ENCODE results near the gene DLD. TPM values are rescaled to one million over a fixed set of nuclear protein-coding genes. Genes with fewer than 3 reads are reported as not detected.

DLD gene
- total RNA-seq, 2 experiments from 2014 or later: 43.8 to 82.3 TPM

DNA sequence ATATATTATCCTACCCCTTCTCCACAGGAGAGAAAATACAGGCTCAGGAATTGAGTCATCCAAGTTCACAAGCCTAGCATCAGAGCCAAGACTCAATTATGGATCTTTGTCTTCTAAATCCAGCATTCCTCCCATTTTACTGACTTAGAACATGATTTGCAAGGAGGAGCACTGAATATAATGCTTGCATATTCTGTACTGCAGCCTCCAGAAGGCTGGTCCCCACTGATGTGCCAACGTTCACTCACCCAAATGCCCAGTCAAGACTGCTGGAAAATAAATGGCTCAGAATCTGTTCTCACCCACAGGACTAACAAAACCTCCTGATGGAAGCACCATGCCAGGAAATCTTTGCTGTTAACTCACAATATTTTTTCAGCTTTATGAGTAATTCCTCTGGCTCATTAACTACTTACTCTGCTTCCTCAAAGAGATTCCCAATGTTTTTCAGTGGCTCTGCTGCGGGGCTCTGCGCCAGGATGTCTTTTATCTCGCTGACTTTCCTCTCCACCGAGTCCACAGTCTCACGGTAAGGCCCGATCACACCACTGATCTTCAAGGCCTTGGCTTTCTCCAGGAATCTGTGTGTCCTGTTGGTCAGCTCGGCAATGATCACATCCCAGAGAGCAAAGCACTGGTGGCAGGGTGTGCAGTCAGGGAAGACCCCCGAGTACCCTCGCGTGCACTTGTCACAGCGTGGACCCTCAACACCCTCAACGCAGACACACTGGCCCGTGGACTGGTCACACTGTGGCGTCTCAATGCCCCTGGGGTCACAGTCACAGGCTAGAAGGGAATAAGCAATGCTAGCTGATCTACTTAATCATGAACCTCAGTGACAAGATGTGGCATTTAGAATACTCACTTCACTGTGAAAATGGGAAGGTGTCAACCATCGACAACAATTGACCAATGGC is 48.8 kb downstream of the DLD start:
- no TSS peak for BruUV-seq (replicated peaks)
- POLR2A ChIA-PET: no interaction called here
- DNase-seq (ENCODE audit: low spot score): no peak
- Histone ChIP-seq H3K4me3 (ENCODE audit: low read depth, low read length, poor library complexity, severe bottlenecking) (no peak overlapping the region), H3K79me2 (ENCODE audit: insufficient read depth, low read depth, low read length) (no peaks in the 10 kb centered on the region), H3K4me2 (ENCODE audit: low read length) (no peak overlapping the region), H4K20me1 (ENCODE audit: insufficient read depth, low read length) (no peaks in the 10 kb centered on the region), H3K27ac (ENCODE audit: low read depth, low read length, poor library complexity, severe bottlenecking) (no peak overlapping the region), H2AFZ (ENCODE audit: low read length) (no peak overlapping the region), H3K4me1 (ENCODE audit: insufficient read depth, low read length, poor library complexity, severe bottlenecking) (no peaks in the 10 kb centered on the region), H3K9me3 (ENCODE audit: low read length) (no peaks in the 10 kb centered on the region), H3K36me3 (ENCODE audit: insufficient read depth, low read length) (no peaks in the 10 kb centered on the region), H3K9me2 (ENCODE audit: insufficient read depth, low read length) (no peaks in the 10 kb centered on the region)
- intact Hi-C loops (cut with micrococcal nuclease; ENCODE audit: unreplicated experiment): no loop called here
- CTCF ChIA-PET (ENCODE audit: unreplicated experiment): interaction anchor here (0.6 kb wide), 1 partner anchor 16 kb away, joined by 3 read pairs; no protein-coding TSS in a partner anchor
- TF ChIP-seq, protein P1, sequence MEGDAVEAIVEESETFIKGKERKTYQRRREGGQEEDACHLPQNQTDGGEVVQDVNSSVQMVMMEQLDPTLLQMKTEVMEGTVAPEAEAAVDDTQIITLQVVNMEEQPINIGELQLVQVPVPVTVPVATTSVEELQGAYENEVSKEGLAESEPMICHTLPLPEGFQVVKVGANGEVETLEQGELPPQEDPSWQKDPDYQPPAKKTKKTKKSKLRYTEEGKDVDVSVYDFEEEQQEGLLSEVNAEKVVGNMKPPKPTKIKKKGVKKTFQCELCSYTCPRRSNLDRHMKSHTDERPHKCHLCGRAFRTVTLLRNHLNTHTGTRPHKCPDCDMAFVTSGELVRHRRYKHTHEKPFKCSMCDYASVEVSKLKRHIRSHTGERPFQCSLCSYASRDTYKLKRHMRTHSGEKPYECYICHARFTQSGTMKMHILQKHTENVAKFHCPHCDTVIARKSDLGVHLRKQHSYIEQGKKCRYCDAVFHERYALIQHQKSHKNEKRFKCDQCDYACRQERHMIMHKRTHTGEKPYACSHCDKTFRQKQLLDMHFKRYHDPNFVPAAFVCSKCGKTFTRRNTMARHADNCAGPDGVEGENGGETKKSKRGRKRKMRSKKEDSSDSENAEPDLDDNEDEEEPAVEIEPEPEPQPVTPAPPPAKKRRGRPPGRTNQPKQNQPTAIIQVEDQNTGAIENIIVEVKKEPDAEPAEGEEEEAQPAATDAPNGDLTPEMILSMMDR (conservative IDR thresholded peaks at IDR 0.05; ENCODE audit: low read length): no peak
- no peak for TF ChIP-seq EZH2phosphoT487 (IDR thresholded peaks at IDR 0.05; ENCODE audit: borderline replicate concordance, low read depth, low read length)

DNA sequence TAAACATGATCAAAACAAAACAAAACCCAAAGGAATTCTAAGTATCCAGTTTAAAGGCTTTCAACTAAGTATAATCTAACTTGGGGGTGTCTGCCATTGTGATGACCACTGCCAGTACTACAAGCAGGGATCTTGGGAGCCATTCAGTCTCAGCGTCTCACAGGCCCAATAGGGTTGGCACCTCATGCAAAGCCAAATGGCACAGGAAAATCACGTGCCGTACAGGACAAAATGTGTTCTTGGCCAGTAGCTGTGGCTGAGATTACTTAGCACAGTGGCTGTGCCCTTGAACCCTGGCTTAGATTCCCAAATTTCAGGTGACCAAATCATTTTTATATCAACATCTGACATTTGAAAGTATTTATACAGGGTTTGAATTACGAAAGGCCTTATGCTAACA is 50.0 kb downstream of the DLD start:
- H3K27ac ChIP-seq (ENCODE audit: low read depth, low read length, poor library complexity, severe bottlenecking): no peak overlapping the region
- H3K9me2 ChIP-seq (ENCODE audit: insufficient read depth, low read length): no peaks in the 10 kb centered on the region
- H4K20me1 ChIP-seq (ENCODE audit: insufficient read depth, low read length): no peaks in the 10 kb centered on the region
- no TSS peak for BruUV-seq (replicated peaks)
- no peak overlapping the region for H3K4me3 ChIP-seq (ENCODE audit: low read depth, low read length, poor library complexity, severe bottlenecking)
- CTCF ChIA-PET (ENCODE audit: unreplicated experiment): no interaction called here
- no peaks in the 10 kb centered on the region for H3K36me3 ChIP-seq (ENCODE audit: insufficient read depth, low read length)
- no peak for TF ChIP-seq EZH2phosphoT487 (IDR thresholded peaks at IDR 0.05; ENCODE audit: borderline replicate concordance, low read depth, low read length)
- TF ChIP-seq, protein P1 (conservative IDR thresholded peaks at IDR 0.05; ENCODE audit: low read length): no peak
- intact Hi-C loops (cut with micrococcal nuclease; ENCODE audit: unreplicated experiment): no loop called here
- no peak for DNase-seq (ENCODE audit: low spot score)
- no peak overlapping the region for H2AFZ ChIP-seq (ENCODE audit: low read length)
- H3K4me1 ChIP-seq (ENCODE audit: insufficient read depth, low read length, poor library complexity, severe bottlenecking): no peaks in the 10 kb centered on the region
- no peak overlapping the region for H3K4me2 ChIP-seq (ENCODE audit: low read length)
- no peaks in the 10 kb centered on the region for H3K9me3 ChIP-seq (ENCODE audit: low read length)
- no peaks in the 10 kb centered on the region for H3K79me2 ChIP-seq (ENCODE audit: insufficient read depth, low read depth, low read length)
- POLR2A ChIA-PET: interaction anchor here (0.6 kb wide), 1 partner anchor 7 kb away, joined by 4 read pairs; no protein-coding TSS in a partner anchor

DNA sequence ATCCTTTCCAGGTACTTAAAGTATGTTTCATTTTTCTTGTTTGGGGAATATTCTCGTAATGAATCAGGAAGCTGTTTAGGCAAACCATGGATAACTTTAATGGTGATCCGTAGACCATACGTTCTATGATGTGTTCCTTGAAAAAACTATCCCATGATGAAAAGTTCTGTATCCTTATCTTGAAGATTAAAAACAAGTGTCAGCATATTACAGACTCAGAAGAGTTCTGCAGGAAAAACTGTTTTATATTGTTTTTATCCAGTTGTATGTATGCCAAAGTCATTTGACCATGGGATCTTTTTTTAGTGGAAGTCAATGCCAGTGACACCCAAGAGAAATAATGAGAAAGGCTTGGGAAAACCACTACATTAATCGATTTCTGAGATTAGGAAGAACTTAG is 52.0 kb downstream of the DLD start:
- Histone ChIP-seq H3K36me3 (ENCODE audit: insufficient read depth, low read length) (no peaks in the 10 kb centered on the region), H3K4me1 (ENCODE audit: insufficient read depth, low read length, poor library complexity, severe bottlenecking) (no peaks in the 10 kb centered on the region), H3K27ac (ENCODE audit: low read depth, low read length, poor library complexity, severe bottlenecking) (no peak overlapping the region), H3K79me2 (ENCODE audit: insufficient read depth, low read depth, low read length) (no peaks in the 10 kb centered on the region), H3K4me2 (ENCODE audit: low read length) (no peak overlapping the region), H4K20me1 (ENCODE audit: insufficient read depth, low read length) (no peaks in the 10 kb centered on the region), H3K9me3 (ENCODE audit: low read length) (no peaks in the 10 kb centered on the region), H3K9me2 (ENCODE audit: insufficient read depth, low read length) (no peaks in the 10 kb centered on the region), H2AFZ (ENCODE audit: low read length) (no peak overlapping the region), H3K4me3 (ENCODE audit: low read depth, low read length, poor library complexity, severe bottlenecking) (no peak overlapping the region)
- ChIA-PET CTCF (ENCODE audit: unreplicated experiment) (no interaction called here), POLR2A (interaction anchor here (0.6 kb wide), 1 partner anchor 200 kb away, joined by 4 read pairs; no protein-coding TSS in a partner anchor)
- intact Hi-C loops (cut with micrococcal nuclease; ENCODE audit: unreplicated experiment): no loop called here
- TF ChIP-seq, protein P1 (conservative IDR thresholded peaks at IDR 0.05; ENCODE audit: low read length): no peak
- TF ChIP-seq EZH2phosphoT487 (IDR thresholded peaks at IDR 0.05; ENCODE audit: borderline replicate concordance, low read depth, low read length): no peak
- no peak for DNase-seq (ENCODE audit: low spot score)
- no TSS peak for BruUV-seq (replicated peaks)
